ENCODE data around the gene RHBDF1.
"Not testable (repeated sequence)": the region's sequence is repeated elsewhere in the genome, so short reads cannot be mapped to it uniquely, and the experiment has no call there.

The RHBDF1 gene

GRCh38 chr16:38941-39892 is 33.2 kb downstream of the RHBDF1 start:
- TF ChIP-seq TOX (CRISPR knock-in tag; IDR thresholded peaks at IDR 0.05; ENCODE audit: borderline replicate concordance) (no peak), ZC3H10 (CRISPR knock-in tag; IDR thresholded peaks at IDR 0.05) (no peak), BACH2 (CRISPR knock-in tag; IDR thresholded peaks at IDR 0.05; ENCODE audit: borderline replicate concordance) (no peak), OSR1 (CRISPR knock-in tag; IDR thresholded peaks at IDR 0.05) (no peak), SNAI2 (CRISPR knock-in tag; IDR thresholded peaks at IDR 0.05) (no peak), TSHZ2 (CRISPR knock-in tag; IDR thresholded peaks at IDR 0.05) (no peak), ZNF565 (CRISPR knock-in tag; conservative IDR thresholded peaks at IDR 0.05; ENCODE audit: low read depth) (no peak), TCF4 (CRISPR knock-in tag; IDR thresholded peaks at IDR 0.05; ENCODE audit: borderline replicate concordance) (no peak)
- TF ChIP-seq, protein P1, sequence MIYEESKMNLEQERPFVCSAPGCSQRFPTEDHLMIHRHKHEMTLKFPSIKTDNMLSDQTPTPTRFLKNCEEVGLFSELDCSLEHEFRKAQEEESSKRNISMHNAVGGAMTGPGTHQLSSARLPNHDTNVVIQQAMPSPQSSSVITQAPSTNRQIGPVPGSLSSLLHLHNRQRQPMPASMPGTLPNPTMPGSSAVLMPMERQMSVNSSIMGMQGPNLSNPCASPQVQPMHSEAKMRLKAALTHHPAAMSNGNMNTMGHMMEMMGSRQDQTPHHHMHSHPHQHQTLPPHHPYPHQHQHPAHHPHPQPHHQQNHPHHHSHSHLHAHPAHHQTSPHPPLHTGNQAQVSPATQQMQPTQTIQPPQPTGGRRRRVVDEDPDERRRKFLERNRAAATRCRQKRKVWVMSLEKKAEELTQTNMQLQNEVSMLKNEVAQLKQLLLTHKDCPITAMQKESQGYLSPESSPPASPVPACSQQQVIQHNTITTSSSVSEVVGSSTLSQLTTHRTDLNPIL (CRISPR knock-in tag; IDR thresholded peaks at IDR 0.05; ENCODE audit: low read depth): no peak
- TF ChIP-seq, protein P2, sequence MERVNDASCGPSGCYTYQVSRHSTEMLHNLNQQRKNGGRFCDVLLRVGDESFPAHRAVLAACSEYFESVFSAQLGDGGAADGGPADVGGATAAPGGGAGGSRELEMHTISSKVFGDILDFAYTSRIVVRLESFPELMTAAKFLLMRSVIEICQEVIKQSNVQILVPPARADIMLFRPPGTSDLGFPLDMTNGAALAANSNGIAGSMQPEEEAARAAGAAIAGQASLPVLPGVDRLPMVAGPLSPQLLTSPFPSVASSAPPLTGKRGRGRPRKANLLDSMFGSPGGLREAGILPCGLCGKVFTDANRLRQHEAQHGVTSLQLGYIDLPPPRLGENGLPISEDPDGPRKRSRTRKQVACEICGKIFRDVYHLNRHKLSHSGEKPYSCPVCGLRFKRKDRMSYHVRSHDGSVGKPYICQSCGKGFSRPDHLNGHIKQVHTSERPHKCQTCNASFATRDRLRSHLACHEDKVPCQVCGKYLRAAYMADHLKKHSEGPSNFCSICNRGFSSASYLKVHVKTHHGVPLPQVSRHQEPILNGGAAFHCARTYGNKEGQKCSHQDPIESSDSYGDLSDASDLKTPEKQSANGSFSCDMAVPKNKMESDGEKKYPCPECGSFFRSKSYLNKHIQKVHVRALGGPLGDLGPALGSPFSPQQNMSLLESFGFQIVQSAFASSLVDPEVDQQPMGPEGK (CRISPR knock-in tag; IDR thresholded peaks at IDR 0.05; ENCODE audit: borderline replicate concordance): no peak
- no peak for ATAC-seq

DNA sequence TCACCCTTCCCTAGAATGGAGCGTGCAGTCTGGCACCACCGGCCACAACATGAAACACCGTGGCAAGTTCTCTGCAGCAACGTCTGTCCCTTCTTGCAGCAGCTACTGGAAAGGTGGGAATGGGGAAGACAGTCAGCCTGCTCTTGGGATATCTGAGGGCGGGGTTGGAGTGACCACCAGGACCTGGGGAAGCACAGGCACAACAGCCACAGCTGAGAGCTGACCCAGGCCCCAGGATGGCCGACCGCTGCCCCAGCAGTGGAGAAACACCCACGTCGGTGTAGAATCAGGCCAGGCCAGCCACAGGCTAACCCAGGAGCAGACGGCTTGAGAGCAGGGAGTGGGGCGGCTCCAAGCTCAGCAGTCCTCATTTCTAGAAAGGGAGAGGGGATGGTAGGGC is 34.2 kb downstream of the RHBDF1 start:
- not testable (repeated sequence) for ATAC-seq

GRCh38 chr16:37511-37910 is 34.9 kb downstream of the RHBDF1 start:
- TF ChIP-seq OSR1 (CRISPR knock-in tag; IDR thresholded peaks at IDR 0.05) (no peak), CSDC2 (CRISPR knock-in tag; IDR thresholded peaks at IDR 0.05) (no peak)
- ATAC-seq: no peak

DNA sequence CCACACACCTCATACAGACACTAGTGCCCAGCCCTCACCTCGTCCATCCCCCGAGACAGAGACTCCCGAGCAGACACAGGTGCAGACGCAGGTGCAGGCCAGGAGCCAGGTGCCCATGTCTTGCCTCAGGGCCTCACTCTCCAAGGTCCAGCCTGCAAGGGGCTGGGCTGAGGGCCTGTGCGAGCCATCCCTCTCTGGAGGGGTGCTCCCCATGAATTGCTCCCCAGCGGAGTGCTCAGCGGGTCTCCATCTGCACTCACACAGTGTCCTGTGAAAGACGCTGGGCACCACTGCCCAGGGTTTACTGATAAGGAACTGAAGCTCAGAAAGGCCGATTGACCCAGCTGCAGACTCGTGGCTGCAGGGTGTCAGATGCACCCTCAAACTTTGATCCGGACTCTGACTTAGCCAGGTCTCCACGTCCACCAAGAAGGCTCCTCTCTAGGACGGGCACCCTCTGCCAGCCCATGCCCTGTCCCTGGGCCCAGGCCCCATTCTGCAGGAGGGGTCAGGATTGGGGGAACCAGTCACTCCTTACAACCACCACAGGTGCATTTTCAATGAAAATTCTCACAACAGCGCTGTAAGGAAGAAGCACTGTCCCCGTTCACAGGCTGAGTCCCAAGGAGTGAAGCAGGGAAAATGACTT is 36.0 kb downstream of the RHBDF1 start:
- no peak for ATAC-seq
- TF ChIP-seq, protein P2 (CRISPR knock-in tag; IDR thresholded peaks at IDR 0.05; ENCODE audit: borderline replicate concordance): no peak
- TF ChIP-seq, protein P3, sequence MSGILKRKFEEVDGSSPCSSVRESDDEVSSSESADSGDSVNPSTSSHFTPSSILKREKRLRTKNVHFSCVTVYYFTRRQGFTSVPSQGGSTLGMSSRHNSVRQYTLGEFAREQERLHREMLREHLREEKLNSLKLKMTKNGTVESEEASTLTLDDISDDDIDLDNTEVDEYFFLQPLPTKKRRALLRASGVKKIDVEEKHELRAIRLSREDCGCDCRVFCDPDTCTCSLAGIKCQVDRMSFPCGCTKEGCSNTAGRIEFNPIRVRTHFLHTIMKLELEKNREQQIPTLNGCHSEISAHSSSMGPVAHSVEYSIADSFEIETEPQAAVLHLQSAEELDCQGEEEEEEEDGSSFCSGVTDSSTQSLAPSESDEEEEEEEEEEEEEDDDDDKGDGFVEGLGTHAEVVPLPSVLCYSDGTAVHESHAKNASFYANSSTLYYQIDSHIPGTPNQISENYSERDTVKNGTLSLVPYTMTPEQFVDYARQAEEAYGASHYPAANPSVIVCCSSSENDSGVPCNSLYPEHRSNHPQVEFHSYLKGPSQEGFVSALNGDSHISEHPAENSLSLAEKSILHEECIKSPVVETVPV (CRISPR knock-in tag; IDR thresholded peaks at IDR 0.05): no peak
- TF ChIP-seq ZFP30 (CRISPR knock-in tag; IDR thresholded peaks at IDR 0.05): no peak
- TF ChIP-seq, protein P1 (CRISPR knock-in tag; IDR thresholded peaks at IDR 0.05; ENCODE audit: low read depth): no peak
